ENCODE measurements around the gene NHLRC1. TPM values are rescaled to one million over a fixed set of nuclear protein-coding genes. Genes with fewer than 3 reads are reported as not detected.
A peak's percentile ranks its signal among the peaks of the same experiment; 100 is the strongest.

The NHLRC1 gene
- total RNA-seq, 1 donor from 2014 or later = 1.2 TPM

DNA sequence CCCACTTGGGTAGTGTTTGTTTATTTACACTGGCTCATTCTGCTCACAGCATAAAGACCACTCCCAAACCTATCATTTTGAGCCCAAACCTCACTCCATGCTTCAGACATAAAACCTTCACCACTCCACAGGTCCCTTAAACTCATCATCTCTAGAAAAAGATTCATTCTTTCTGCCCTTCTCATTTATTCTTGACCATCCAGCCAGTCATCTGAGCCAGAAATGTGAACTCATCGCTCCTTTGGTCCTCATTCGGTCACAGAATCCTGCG lies 20.0 kb upstream of the NHLRC1 start:
- ATAC-seq (ENCODE audit: poor library complexity) = no peak
- intact Hi-C loops (cut with DNase I) = no loop called here
- DNase-seq = no peak

DNA sequence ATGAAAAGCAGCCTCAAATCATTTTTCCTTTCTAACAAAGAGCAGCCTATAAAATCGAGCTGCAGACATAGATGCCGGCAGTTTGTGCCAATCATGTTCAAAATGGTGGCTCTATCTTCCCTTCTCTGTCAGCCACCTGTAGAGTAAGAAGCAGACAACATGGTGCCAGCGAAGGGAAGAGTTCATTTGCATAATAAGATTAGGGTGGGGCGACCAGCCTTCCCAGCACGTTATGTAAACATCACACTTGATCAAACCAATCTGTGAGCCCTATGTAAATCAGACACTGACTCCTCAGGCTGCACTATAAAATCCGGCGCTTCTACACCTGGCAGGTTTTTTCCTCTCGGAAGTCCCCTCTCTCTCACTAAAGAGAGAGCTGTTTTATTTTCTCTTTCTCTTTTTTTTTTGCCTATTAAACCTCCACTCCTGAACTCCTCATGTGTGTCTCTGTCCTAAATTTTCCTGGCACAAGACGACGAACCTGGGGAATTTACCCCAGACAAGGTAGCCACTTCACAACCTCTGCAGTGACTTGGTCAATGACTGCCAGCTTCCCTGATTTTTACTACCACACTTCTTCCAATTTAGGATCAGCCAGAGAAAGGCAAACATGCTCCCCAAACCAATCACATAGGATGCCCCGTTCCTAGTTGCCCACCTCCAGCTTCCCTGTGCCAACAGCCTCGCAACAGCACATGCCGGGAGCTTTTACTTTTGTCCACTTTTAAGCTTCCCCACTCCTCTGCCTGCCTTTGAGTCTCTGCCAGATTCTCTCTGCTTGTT lies 19.5 kb upstream of the NHLRC1 start:
- intact Hi-C loops (cut with DNase I) = no loop called here
- DNase-seq = no peak
- no peak for ATAC-seq (ENCODE audit: poor library complexity)

DNA sequence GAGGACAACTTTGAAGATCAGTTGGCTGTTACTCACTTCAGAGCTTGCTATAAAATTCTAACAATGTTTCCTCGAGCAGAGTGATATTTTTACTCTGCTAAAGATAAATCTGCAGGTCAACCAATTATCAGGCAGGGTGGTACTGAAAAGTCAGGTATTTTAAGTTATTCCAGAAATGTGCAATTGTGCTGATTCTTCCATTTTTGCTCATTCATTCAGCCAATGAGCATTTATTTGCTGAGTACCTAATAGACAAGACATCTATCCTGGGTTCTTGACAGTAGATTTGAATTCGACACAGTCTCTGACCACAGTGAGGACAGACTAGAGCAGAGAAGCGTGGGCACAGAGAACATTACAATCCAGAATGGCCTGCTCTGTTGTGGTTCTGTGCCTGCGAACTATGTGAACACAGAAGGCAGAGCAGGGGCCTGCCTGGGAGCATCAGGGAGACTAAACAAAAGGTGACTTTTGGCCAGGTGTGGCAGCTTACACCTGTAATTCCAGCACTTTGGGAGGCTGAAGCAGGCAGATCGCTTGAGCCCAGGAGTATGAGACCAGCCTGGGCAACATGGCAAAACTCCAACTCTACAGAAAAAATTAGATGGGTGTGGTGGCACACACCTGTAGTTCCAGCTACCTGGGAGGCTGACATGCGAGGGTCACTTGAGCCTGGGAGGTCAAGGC lies 17.6 kb upstream of the NHLRC1 start:
- ATAC-seq (ENCODE audit: poor library complexity) = no peak
- intact Hi-C loops (cut with DNase I) = no loop called here
- DNase-seq = no peak

DNA sequence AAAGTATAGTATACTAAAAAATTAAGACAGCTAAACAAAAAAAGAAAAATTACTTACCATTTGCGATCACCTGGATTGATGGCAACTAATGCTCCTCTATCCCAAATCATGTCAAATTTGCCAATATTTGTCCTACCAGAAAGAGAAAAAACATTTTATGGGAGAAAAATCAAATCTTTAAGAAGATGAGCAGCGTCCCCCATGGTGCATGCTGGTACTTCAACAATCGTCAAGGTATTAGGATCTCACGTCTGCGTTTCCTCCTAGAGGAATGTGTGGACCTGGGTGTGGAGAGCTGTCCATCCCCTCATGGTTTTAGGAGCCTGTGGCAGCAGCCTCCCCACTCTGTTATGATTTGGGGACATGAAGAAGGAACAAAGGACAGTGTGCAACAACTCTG lies 16.4 kb upstream of the NHLRC1 start:
- DNase-seq = no peak
- intact Hi-C loops (cut with DNase I) = no loop called here

DNA sequence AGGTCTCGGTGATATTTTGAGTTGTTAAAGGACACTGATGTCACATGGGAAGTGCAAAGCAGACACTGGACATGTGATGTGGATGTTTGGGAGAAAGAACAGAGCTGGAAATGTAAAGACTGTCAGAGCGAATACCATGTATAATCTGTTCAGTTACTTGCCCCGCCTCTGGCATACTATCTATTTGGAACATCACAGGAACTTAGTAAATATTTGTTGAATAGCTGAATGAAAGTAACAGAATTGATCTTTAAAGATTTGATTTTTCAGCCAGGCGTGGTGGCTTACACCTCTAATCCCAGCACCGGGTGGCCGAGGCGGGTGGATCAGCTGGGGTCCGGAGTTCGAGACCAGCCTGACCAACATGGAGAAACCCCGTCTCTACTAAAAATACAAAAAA lies 13.8 kb upstream of the NHLRC1 start:
- ATAC-seq (ENCODE audit: poor library complexity) = no peak
- DNase-seq = no peak
- intact Hi-C loops (cut with DNase I) = no loop called here

More for the DNA sequence above, 16.4 kb upstream of the NHLRC1 start:
- no peak for ATAC-seq (ENCODE audit: poor library complexity)

DNA sequence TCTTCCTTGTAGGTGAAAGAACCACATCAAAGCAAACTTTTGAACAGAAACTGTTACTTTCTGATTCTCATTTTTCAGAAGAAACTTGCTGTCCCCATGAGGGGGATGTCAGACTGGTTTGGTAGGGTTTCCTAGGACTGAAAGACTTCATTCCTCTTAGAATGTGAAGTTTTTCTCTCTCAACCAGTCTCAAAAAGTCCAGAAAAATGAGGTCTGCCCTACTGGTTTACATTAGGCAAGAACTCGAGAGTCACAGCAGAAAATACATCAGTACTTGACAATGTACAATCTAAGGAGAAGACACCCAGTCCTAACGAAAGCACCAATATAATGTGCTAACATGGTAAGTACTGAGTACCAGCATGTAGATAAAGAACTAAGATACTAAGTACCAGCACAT lies 12.7 kb upstream of the NHLRC1 start:
- no peak for DNase-seq
- intact Hi-C loops (cut with DNase I) = no loop called here
- no peak for ATAC-seq (ENCODE audit: poor library complexity)

DNA sequence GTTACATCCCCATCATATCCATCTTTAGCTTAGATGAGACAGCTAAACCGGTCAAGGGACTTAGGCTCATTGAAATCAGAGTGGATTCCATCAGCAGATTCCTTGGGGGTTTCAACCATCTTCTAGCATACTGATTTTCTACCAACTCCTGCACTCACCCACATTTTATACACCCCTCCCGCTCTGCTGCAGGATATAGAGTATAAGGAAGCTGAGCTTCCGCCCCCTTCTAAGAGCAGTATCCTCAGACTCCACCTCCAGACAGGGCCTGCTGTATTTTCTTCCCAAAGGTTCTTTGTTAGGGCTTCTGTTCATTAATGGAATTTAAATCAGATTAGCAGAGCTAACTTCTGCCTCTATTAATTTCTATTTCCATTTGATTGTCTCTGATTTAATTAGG lies 9.9 kb upstream of the NHLRC1 start:
- intact Hi-C loops (cut with DNase I) = no loop called here
- DNase-seq (no peak), ATAC-seq (ENCODE audit: poor library complexity) (no peak)

DNA sequence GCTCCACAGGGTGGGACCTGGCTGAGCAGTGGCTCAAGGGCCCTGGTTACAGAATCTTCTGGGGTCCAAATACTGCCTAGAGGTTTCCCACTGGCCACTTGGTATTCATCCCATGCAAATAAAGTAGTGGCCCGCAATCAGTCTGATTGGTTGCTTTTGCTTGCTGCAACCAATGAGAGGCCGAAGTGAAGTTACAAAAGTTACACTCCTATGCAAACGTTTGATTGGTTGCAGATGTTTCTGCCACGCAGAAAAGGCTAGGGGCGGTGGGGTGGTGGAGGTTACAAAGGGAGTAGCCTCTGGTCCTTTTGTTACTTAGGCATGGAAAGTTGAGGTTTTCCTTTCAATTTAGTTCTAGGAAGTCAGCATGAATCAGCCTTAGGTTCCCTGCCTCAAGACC lies 3.6 kb upstream of the NHLRC1 start:
- intact Hi-C loops (cut with DNase I) = loop anchor here (10.0 kb wide), 1 partner anchor 291 kb away; no protein-coding TSS in a partner anchor
- ATAC-seq (ENCODE audit: poor library complexity) (no peak), DNase-seq (no peak)

DNA sequence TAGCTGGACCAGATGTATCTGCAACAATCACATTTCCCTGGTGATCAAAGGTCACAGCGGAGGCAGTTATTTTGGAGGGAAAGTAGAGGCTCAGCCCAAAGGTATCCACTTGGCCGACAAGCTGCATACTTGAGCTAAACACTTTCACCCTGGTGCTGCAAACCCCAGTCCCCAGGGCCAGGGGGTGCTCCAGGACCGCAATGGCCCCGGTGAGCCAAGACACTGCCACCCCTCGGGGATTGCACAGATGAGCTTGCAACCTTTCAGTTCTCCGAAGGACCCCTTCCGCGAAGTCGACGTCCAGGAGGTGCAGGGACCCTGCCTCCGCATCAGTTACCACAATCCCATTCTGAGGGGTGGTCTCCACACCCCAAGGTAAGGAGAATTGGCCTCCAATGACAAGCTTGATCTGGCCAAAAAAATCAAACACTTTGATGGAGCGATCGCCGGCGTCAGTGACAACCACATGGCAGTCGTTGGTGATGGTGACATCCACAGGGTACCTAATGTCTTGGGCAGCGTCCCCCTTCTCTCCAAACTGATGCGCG lies 823 bp downstream of the NHLRC1 start:
- intact Hi-C loops (cut with DNase I) = loop anchor here (5.0 to 10.0 kb wide), 2 partner anchors 134 to 287 kb away; partner anchors contain the start of gene KIF13A
- no peak for DNase-seq
- ATAC-seq (ENCODE audit: poor library complexity) = no peak

DNA sequence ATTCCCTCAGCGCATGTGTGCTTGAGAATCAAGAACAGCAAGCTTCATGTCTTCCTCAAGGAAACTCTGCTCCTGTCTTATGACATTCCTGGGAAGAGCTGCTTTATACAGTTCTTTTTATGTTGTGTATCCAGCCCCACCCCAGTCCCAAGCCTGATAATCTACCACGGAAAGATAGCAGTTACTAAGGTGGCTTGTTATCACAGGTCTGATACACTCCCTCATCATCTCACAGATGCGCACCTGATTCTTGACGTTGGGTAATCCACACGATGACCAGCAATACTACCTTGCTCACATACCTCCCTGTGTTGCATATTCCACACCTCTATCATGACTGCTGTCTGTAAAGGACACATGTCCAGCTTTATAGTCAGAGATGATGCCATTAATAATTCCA lies 3.2 kb downstream of the NHLRC1 start:
- no peak for DNase-seq
- intact Hi-C loops (cut with DNase I) = no loop called here
- ATAC-seq (ENCODE audit: poor library complexity) = no peak

DNA sequence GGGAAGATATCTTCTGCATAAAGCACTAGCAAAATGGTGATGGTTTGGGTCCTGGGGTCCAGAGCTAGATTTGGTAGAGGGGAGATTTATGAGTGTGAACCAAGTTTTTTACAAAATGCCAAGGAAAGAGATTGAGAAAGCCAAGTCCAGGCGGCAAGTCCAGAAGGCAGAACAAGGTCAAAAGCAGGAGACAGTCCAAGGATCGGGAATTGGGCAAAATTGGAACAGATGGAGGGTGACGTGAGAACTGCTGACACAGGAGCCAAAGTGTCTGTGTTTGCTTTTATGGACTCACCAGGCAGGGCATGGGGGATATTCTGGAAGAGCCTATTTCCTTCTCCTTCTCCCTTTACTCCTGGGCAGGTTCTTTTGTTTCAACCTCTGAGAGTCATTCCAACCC lies 4.1 kb downstream of the NHLRC1 start:
- ATAC-seq (ENCODE audit: poor library complexity) (no peak), DNase-seq (no peak)
- intact Hi-C loops (cut with DNase I) = no loop called here

DNA sequence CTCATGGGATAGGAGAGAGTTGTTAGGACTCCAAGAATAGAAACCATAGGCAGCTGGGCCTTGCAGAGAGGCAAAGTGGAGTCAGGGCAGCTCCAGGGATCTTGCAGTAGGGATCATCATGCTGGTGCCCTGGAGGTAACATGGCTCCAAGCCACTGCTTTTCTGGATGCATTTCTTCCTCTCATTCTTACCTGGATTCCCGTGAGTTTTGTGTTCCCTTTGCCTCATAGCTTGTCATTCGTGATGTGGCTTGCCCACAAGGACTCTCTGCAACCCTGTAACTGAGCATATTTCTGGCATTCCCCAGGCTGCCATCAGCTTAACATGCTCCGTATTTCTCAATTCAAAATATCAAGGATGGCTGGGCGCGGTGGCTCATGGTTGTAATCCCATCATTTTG lies 5.3 kb downstream of the NHLRC1 start:
- no peak for DNase-seq
- ATAC-seq (ENCODE audit: poor library complexity) = no peak
- intact Hi-C loops (cut with DNase I) = no loop called here

DNA sequence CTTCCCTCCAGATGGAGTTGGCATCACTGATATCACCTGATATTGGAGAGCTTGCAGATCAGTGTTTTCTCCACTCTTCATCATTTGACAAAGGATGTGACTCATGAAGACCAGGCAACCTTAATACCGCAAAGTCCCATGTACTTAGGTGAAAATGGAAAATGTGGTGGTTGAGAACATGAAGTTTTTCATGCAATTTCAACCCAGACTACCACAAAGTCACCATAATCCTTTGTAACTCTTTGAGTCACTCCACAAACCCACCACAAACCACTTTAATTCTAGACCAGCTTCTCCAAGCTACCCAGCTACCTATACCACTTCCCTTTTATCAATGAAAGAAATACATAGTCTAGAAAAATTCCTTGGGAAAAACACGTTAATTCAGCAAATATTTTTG lies 7.1 kb downstream of the NHLRC1 start:
- ATAC-seq (ENCODE audit: poor library complexity) (no peak), DNase-seq (no peak)
- intact Hi-C loops (cut with DNase I) = no loop called here

DNA sequence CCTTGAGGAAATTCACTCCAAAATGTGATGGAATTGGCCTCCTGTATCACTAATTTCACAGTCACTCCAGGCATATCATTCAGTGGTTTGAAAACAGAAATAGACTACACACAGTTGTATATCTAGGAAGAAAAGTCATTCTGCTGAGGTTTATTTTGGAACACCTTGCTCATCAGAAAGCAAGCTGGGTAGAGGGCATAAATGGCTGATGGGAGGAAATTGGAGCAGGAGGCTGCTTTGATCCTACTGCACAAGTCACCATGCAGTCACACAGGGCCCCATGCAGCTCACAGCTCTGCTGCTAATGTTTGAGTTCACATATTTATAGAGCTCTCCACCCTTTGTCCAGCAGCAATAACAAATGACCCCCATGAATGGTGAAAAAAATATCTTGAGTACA lies 12.3 kb downstream of the NHLRC1 start:
- ATAC-seq (ENCODE audit: poor library complexity) (no peak), DNase-seq (no peak)
- intact Hi-C loops (cut with DNase I) = no loop called here

DNA sequence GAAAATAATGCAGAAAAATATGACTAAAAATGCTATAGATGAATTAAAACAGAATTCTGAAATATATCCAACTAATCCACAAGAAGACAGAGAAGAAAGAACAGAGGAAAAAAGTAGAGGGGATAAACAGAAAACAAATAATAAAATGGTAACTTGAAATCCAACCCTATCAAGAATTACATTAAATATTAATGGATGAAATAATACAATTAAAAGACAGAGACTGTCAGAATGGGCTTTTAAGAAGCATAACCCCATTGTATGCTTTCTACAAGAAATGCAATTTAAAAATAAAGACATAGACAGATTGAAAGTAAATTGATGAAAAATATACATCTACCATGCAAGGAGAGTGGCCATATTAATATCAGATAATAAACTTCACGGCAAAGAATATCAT lies 15.4 kb downstream of the NHLRC1 start:
- ATAC-seq (ENCODE audit: poor library complexity) = no peak
- intact Hi-C loops (cut with DNase I) = no loop called here
- DNase-seq = no peak

DNA sequence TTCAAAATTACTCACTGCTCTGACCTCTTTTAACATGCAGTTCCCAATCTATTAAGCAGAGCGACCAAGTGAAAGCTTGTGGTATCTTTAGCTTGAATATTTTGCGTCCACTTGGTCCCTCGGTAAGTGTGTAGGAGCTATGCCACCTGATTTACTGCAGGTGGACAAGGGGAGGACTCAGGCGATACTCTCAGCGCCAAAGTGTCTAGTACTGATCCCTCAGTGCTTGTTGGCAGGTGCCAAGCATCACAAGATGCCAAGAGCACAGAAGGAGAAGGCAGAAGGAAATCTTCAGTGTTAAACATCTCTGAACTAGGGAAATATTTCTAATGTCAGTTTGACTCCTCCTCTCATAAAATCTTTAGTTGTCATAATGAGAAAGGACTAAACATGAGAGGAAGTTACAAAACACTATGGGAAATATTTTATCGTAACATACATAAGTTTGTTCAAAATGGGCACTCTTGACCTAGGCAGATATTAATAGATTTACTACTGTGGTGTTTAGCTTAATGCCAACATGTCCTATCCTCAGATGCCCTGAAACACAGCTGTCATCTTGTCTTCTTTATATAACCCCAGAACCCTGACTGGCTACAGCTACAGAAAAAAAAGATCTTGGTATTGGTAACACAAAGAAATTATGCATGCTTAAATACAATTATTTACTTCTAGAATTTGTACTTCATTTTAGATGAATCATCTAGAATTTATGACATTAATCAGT lies 19.5 kb downstream of the NHLRC1 start:
- intact Hi-C loops (cut with DNase I) = no loop called here
- ATAC-seq (ENCODE audit: poor library complexity) = peak; percentile 83
- no peak for DNase-seq

DNA sequence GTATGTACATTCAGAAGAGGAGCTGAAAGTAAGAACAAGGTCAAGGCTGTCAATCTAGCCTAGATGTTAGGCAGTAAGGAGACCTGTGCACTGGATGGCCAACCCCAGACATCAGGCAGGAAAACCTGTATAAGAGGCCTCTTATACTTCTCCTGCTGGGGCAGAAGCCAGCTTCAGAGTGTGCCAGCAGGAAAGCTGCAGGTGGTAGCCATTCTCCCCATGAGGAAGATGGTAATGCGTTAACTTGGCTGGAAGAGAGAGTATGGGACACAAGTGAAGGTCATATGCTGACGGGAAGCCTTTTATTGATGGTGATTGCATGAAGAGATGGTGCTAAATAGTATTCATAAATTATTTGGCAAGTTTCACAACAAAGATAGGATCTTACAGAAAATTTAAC lies 20.6 kb downstream of the NHLRC1 start:
- intact Hi-C loops (cut with DNase I) = no loop called here

DNA sequence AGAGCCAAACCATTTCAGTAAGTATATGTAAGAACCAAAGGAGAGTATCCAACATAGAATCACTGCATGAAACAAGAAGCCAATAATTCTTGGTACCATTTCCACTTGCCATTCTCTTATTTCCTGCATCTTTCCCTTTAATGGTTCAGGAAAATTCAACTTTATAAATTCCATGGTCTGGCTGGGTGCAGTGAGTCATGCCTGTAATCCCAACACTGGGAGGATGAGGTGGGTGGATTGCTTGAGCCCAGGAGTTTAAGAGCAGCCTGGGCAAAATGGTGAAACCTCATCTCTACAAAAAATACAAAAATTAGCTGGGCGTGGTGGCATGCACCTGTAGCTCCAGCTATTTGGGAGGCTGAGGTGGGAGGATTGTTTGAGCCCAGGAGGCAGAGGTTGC lies 21.2 kb downstream of the NHLRC1 start:
- intact Hi-C loops (cut with DNase I) = no loop called here
- ATAC-seq (ENCODE audit: poor library complexity) = no peak

More for the DNA sequence above, 20.6 kb downstream of the NHLRC1 start:
- DNase-seq = no peak
- ATAC-seq (ENCODE audit: poor library complexity) = no peak

DNA sequence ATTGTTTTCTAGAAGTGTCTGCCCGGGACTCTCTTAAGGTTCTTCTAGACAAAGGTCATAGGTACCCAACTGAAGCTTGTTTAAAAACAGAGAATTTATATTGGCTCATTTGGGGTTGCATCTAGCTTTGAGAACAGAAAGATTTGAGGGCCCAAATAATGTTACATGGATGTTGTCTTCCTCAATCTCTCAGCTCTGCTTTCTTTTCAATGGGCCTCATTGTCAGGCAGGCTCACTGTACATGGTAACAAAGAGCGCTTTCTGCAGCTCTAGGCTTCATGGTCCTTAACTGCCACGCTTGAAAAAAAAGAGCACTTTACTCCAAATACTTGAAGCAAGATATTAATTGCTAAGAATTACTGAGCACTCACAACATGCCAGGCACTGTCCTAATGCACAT lies 22.2 kb downstream of the NHLRC1 start:
- DNase-seq (no peak), ATAC-seq (ENCODE audit: poor library complexity) (no peak)
- intact Hi-C loops (cut with DNase I) = no loop called here

More for the DNA sequence above, 21.2 kb downstream of the NHLRC1 start:
- DNase-seq = no peak

DNA sequence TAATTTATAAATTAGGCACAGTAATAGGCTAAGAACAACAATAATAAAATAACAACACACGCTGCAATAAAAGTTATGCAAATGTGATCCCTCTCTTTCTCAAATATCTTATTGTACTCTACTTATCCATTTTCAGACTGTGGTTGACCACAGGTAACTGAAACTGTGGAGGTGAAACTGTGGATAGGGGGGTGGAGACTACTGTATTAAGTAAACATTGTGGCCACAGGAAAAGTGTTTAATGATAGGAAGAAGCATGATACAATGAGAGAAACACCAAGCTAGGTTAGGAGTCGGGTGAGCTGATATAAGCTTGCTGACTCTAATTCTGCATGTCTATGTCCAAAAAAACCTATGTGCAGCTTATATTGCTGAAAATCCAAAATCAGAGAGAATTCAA lies 23.0 kb downstream of the NHLRC1 start:
- ATAC-seq (ENCODE audit: poor library complexity) = no peak
- intact Hi-C loops (cut with DNase I) = no loop called here
- no peak for DNase-seq
